HCT116 (cell line): Measurements from ENCODE around the gene YWHAB. TPM values are rescaled to one million over a fixed set of nuclear protein-coding genes. Genes with fewer than 3 reads are reported as not detected.
A peak's percentile ranks its signal among the peaks of the same experiment; 100 is the strongest.

Experiments used
- ATAC-seq: fragments of 200-7000 bp; cut with Tn5 transposase; 2 replicates; pipeline ENCODE4 v1.9.1; 2020; ENCODE audit warnings: mild to moderate bottlenecking, moderate library complexity
- BruUV-seq: library from RNA; stranded (reverse); fragments of 400-500 nt; replicated peaks from 2 replicates; lab custom pipeline; 2021; lab: Mats Ljungman, UMichigan
- CTCF ChIA-PET: fragments of 300-600 bp; sonication (Branson Sonifier 250); formaldehyde crosslinking; loops from one replicate; lab custom pipeline; 2021; ENCODE audit warnings: antibody characterized with exemption; lab: Charles Lee
- POLR2A ChIA-PET: fragments of 300-600, 350-600 bp; sonication (Branson Sonifier 250); formaldehyde crosslinking; loops from one replicate; lab custom pipeline; 2021; ENCODE audit warnings: antibody characterized with exemption; lab: Charles Lee
- RAD21 ChIA-PET, 2 experiments: fragments of 300-600 bp; sonication (Branson Sonifier 250); formaldehyde crosslinking; loops; one replicate each; lab custom pipeline; 2023; ENCODE audit warnings: low total read pairs in 2 of 2; ENCODE audit not compliant: uncharacterized antibody in 2 of 2, unreplicated experiment in 2 of 2, low non-redundant PET in 1 of 2; lab: Charles Lee
- DNase-seq: peaks from one replicate; pipeline ENCODE4 v3.0.0-alpha.2; 2010; ENCODE audit warnings: low read depth, low spot score
- H2AFZ ChIP-seq: fragments of 200-600 bp; shearing (Covaris generic), sonication (generic); 2 replicates; pipeline ENCODE4 v1.6.1; 2017; ENCODE audit warnings: low read depth, mixed run types, mixed read lengths, antibody characterized with exemption, low read length; ENCODE audit not compliant: poor library complexity, severe bottlenecking
- H3K27ac ChIP-seq: 2 replicates; pipeline ENCODE4 v1.5.1; 2012; ENCODE audit warnings: low read depth, low read length
- H3K27me3 ChIP-seq: fragments of 200-600 bp; sonication (generic); 2 replicates; pipeline ENCODE4 v1.6.1; 2016; ENCODE audit warnings: mixed run types, low read length, mixed read lengths; ENCODE audit not compliant: insufficient read depth
- H3K36me3 ChIP-seq, 2 experiments: fragments of 200-500 bp in 1 of 2; fragments of 200-600 bp in 1 of 2; sonication (Bioruptor generic) in 1 of 2; sonication (generic) in 1 of 2; 2 replicates each; pipeline versions ENCODE4 v1.5.1 to v1.6.1; 2014 to 2016; ENCODE audit warnings: low read length in 2 of 2, inconsistent platforms in 1 of 2, mixed read lengths in 1 of 2, mixed run types in 1 of 2; ENCODE audit not compliant: insufficient read depth in 2 of 2, control insufficient read depth in 1 of 2
- H3K4me1 ChIP-seq, 2 experiments: fragments of 200-600 bp in 1 of 2; sonication (generic) in 1 of 2; 2 replicates each; pipeline versions ENCODE4 v1.5.1 to v1.6.1; 2012 to 2017; ENCODE audit warnings: low read length in 2 of 2, inconsistent platforms in 1 of 2, mild to moderate bottlenecking in 1 of 2, mixed read lengths in 1 of 2, mixed run types in 1 of 2, moderate library complexity in 1 of 2; ENCODE audit not compliant: insufficient read depth in 2 of 2, control insufficient read depth in 1 of 2
- H3K4me2 ChIP-seq: fragments of 200-600 bp; sonication (generic); 2 replicates; pipeline ENCODE4 v1.6.1; 2017; ENCODE audit warnings: mixed run types, low read length, mixed read lengths
- H3K4me3 ChIP-seq, 2 experiments: fragments of 200-600 bp in 1 of 2; sonication (generic) in 1 of 2; replicated peaks in 1 of 2; 2 replicates each; pipeline ENCODE4 v1.5.1; 2011 to 2016; ENCODE audit warnings: low read length in 2 of 2, control low read depth in 1 of 2, low read depth in 1 of 2, mild to moderate bottlenecking in 1 of 2, mixed read lengths in 1 of 2, mixed run types in 1 of 2
- H3K79me2 ChIP-seq: fragments of 200-600 bp; sonication (generic); 2 replicates; pipeline ENCODE4 v1.6.1; 2017; ENCODE audit warnings: mild to moderate bottlenecking, mixed run types, low read length, moderate library complexity, mixed read lengths; ENCODE audit not compliant: insufficient read depth
- H3K9ac ChIP-seq: fragments of 200-600 bp; sonication (generic); 2 replicates; pipeline ENCODE4 v1.6.1; 2016; ENCODE audit warnings: low read length, mixed read lengths
- H3K9me2 ChIP-seq: fragments of 200-600 bp; sonication (generic), shearing (Covaris generic); 2 replicates; pipeline ENCODE4 v1.6.1; 2017; ENCODE audit warnings: mixed run types, mild to moderate bottlenecking, moderate library complexity; ENCODE audit not compliant: insufficient read depth
- H3K9me3 ChIP-seq, 2 experiments: fragments of 200-500 bp in 1 of 2; fragments of 200-600 bp in 1 of 2; sonication (Bioruptor generic) in 1 of 2; sonication (generic) in 1 of 2; 2 replicates each; pipeline ENCODE4 v1.6.1; 2014 to 2017; ENCODE audit warnings: low read length in 2 of 2, mixed read lengths in 2 of 2, inconsistent platforms in 1 of 2, low read depth in 1 of 2, mild to moderate bottlenecking in 1 of 2, mixed run types in 1 of 2, moderate library complexity in 1 of 2; ENCODE audit not compliant: control insufficient read depth in 1 of 2, insufficient read depth in 1 of 2
- H4K20me1 ChIP-seq: fragments of 200-600 bp; sonication (generic), shearing (Covaris generic); 2 replicates; pipeline ENCODE4 v1.6.1; 2017; ENCODE audit warnings: mixed run types, mild to moderate bottlenecking, moderate library complexity; ENCODE audit not compliant: insufficient read depth
- POLR2A ChIP-seq: IDR thresholded peaks from 2 replicates; pipeline ENCODE4 v1.7.0; 2011; ENCODE audit warnings: borderline replicate concordance; ENCODE audit not compliant: insufficient read depth, insufficient read length; ENCODE audit errors: extremely low read depth
- POLR2AphosphoS5 ChIP-seq: IDR thresholded peaks from 2 replicates; pipeline ENCODE4 v1.6.1; 2011; ENCODE audit warnings: mild to moderate bottlenecking, low read depth, low read length, moderate library complexity
- RAD21 ChIP-seq: IDR thresholded peaks from 2 replicates; pipeline ENCODE4 v1.6.1; 2012; ENCODE audit warnings: low read depth, mild to moderate bottlenecking
- intact Hi-C: fragments of 100-400 bp; cut with micrococcal nuclease; formaldehyde crosslinking; loops from 2 replicates; pipeline ENCODE4 v1.10.0; 2022
- total RNA-seq: library from RNA; stranded (reverse); gene quantifications from one replicate; pipeline ENCODE4 v1.2.1, GENCODE V29; 2021; ENCODE audit not compliant: unreplicated experiment
- TF ChIP-seq, protein P1 (sequence below), 3 experiments: fragments of 200-600 bp in 1 of 3; sonication (generic) in 1 of 3; IDR thresholded peaks in 2 of 3; conservative IDR thresholded peaks in 1 of 3; 2 replicates each; pipeline ENCODE4 v1.5.1; 2012 to 2017; ENCODE audit warnings: low read depth in 2 of 3, low read length in 2 of 3, antibody characterized with exemption in 1 of 3, borderline replicate concordance in 1 of 3, control low read depth in 1 of 3, mild to moderate bottlenecking in 1 of 3, mixed read lengths in 1 of 3, mixed run types in 1 of 3, moderate library complexity in 1 of 3; ENCODE audit not compliant: insufficient read depth in 1 of 3
- TF ChIP-seq, protein P2 (sequence below): IDR thresholded peaks from 2 replicates; pipeline ENCODE4 v1.6.1; 2012; ENCODE audit warnings: low read depth
- TF ChIP-seq, protein P3 (sequence below): IDR thresholded peaks from 2 replicates; pipeline ENCODE4 v1.6.1; 2012

Gene YWHAB
- total RNA-seq, 1 experiment from 2014 or later, result 200 TPM

DNA sequence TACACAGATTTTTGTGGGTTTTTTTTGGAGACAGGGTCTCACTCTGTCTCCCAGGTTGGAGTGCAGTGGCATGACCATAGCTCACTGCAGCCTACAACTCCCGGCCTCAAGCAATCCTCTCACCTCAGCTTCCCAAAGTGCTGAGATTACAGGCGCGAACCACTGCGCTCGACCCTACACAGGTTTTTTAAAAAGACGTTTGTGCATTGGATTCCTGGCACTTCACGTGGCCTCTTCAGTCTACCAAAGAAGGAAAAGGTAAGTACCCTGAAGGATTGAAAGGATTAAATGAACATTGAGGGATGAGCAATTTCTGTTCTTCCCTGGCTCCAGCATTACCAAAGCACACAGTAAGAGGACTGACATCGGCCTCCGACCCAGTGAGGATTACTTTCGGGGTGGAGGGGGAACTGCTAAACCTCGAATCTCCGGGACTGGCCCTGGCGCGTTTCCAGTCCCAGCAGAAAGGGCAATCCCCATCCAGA, 556 bp upstream of the YWHAB start:
- H3K4me1 ChIP-seq, result peaks cover 18 to 32% of the 10 kb centered on the region in 2 experiments; a peak in 3 of 4 replicates
- CTCF ChIA-PET, result interaction anchor here (0.6 to 1.4 kb wide), 3 partner anchors 16 to 137 kb away, joined by 3 to 6 read pairs (median 4); partner anchors contain the start of gene PABPC1L
- peaks cover 45% of the 10 kb centered on the region for H3K79me2 ChIP-seq
- ATAC-seq (no peak), DNase-seq (no peak)
- peak overlapping the region; percentile 93 for H3K4me2 ChIP-seq
- H3K9me2 ChIP-seq, result no peaks in the 10 kb centered on the region
- intact Hi-C loops, result no loop called here
- no peaks in the 10 kb centered on the region for H3K9me3 ChIP-seq
- H3K36me3 ChIP-seq, result peaks cover 0 to 16% of the 10 kb centered on the region in 2 experiments; a peak in 1 of 4 replicates
- TF ChIP-seq POLR2A (peak; percentile 3), RAD21 (no peak), POLR2AphosphoS5 (no peak)
- TF ChIP-seq, protein P1, sequence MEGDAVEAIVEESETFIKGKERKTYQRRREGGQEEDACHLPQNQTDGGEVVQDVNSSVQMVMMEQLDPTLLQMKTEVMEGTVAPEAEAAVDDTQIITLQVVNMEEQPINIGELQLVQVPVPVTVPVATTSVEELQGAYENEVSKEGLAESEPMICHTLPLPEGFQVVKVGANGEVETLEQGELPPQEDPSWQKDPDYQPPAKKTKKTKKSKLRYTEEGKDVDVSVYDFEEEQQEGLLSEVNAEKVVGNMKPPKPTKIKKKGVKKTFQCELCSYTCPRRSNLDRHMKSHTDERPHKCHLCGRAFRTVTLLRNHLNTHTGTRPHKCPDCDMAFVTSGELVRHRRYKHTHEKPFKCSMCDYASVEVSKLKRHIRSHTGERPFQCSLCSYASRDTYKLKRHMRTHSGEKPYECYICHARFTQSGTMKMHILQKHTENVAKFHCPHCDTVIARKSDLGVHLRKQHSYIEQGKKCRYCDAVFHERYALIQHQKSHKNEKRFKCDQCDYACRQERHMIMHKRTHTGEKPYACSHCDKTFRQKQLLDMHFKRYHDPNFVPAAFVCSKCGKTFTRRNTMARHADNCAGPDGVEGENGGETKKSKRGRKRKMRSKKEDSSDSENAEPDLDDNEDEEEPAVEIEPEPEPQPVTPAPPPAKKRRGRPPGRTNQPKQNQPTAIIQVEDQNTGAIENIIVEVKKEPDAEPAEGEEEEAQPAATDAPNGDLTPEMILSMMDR (IDR thresholded peaks at IDR 0.05 in 2 of 3, conservative IDR thresholded peaks at IDR 0.05 in 1 of 3; ENCODE audit: borderline replicate concordance in 1 of 3, insufficient read depth in 1 of 3, low read depth in 2 of 3, low read length in 2 of 3), result no peak
- TF ChIP-seq, protein P2, sequence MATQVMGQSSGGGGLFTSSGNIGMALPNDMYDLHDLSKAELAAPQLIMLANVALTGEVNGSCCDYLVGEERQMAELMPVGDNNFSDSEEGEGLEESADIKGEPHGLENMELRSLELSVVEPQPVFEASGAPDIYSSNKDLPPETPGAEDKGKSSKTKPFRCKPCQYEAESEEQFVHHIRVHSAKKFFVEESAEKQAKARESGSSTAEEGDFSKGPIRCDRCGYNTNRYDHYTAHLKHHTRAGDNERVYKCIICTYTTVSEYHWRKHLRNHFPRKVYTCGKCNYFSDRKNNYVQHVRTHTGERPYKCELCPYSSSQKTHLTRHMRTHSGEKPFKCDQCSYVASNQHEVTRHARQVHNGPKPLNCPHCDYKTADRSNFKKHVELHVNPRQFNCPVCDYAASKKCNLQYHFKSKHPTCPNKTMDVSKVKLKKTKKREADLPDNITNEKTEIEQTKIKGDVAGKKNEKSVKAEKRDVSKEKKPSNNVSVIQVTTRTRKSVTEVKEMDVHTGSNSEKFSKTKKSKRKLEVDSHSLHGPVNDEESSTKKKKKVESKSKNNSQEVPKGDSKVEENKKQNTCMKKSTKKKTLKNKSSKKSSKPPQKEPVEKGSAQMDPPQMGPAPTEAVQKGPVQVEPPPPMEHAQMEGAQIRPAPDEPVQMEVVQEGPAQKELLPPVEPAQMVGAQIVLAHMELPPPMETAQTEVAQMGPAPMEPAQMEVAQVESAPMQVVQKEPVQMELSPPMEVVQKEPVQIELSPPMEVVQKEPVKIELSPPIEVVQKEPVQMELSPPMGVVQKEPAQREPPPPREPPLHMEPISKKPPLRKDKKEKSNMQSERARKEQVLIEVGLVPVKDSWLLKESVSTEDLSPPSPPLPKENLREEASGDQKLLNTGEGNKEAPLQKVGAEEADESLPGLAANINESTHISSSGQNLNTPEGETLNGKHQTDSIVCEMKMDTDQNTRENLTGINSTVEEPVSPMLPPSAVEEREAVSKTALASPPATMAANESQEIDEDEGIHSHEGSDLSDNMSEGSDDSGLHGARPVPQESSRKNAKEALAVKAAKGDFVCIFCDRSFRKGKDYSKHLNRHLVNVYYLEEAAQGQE, result no peak
- TF ChIP-seq, protein P3, sequence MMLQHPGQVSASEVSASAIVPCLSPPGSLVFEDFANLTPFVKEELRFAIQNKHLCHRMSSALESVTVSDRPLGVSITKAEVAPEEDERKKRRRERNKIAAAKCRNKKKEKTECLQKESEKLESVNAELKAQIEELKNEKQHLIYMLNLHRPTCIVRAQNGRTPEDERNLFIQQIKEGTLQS, result no peak
- POLR2A ChIA-PET, result interaction anchor here (0.8 to 1.3 kb wide), 6 partner anchors 11 to 150 kb away, joined by 3 to 6 read pairs (median 3); partner anchors contain the start of gene PABPC1L
- H4K20me1 ChIP-seq, result peaks cover 34% of the 10 kb centered on the region
- H3K27me3 ChIP-seq, result no peaks in the 10 kb centered on the region
- BruUV-seq, result TSS peak; percentile 88
- H3K9ac ChIP-seq, result peak overlapping the region; percentile 84
- RAD21 ChIA-PET, result no interaction called here
- peak overlapping the region; percentile 20 for H3K27ac ChIP-seq
- H3K4me3 ChIP-seq, result peak overlapping the region; percentile 45 to 79
- peak overlapping the region; percentile 3 for H2AFZ ChIP-seq
